ENCODE data around the gene SEC31B.

The SEC31B gene

GRCh38 chr10:100481462-100482081 is 38.1 kb downstream of the SEC31B start:
- Histone ChIP-seq H2AFZ (ENCODE audit: low read length, unreplicated experiment) (no peak overlapping the region), H3K27ac (ENCODE audit: low read depth, low read length) (no peak overlapping the region), H3K4me1 (ENCODE audit: control insufficient read depth, insufficient read depth, low read length, unreplicated experiment) (peaks cover 5% of the 10 kb centered on the region), H3K79me2 (ENCODE audit: control insufficient read depth, insufficient read depth, low read length, unreplicated experiment) (no peaks in the 10 kb centered on the region), H3K36me3 (ENCODE audit: insufficient read depth, low read length) (no peaks in the 10 kb centered on the region), H3K27me3 (ENCODE audit: insufficient read depth, low read length) (peaks cover 43% of the 10 kb centered on the region), H3K4me3 (ENCODE audit: low read depth, low read length) (peak overlapping the region; percentile 64)

- no peak overlapping the region for H3K4me3 ChIP-seq (ENCODE audit: low read depth, low read length)
- no peaks in the 10 kb centered on the region for H3K79me2 ChIP-seq (ENCODE audit: control insufficient read depth, insufficient read depth, low read length, unreplicated experiment)
- no peak overlapping the region for H2AFZ ChIP-seq (ENCODE audit: low read length, unreplicated experiment)
- peaks cover 43% of the 10 kb centered on the region for H3K27me3 ChIP-seq (ENCODE audit: insufficient read depth, low read length)
- H3K4me1 ChIP-seq (ENCODE audit: control insufficient read depth, insufficient read depth, low read length, unreplicated experiment) = peaks cover 5% of the 10 kb centered on the region
- no peaks in the 10 kb centered on the region for H3K36me3 ChIP-seq (ENCODE audit: insufficient read depth, low read length)
- H3K27ac ChIP-seq (ENCODE audit: low read depth, low read length) = no peak overlapping the region
These were observed 39.7 kb downstream of the SEC31B start for GRCh38 chr10:100480002-100480401.

GRCh38 chr10:100479037-100479436 is 40.6 kb downstream of the SEC31B start:
- Histone ChIP-seq H3K27ac (ENCODE audit: low read depth, low read length) (no peak overlapping the region), H3K27me3 (ENCODE audit: insufficient read depth, low read length) (peaks cover 45% of the 10 kb centered on the region), H3K4me1 (ENCODE audit: control insufficient read depth, insufficient read depth, low read length, unreplicated experiment) (peaks cover 5% of the 10 kb centered on the region), H3K79me2 (ENCODE audit: control insufficient read depth, insufficient read depth, low read length, unreplicated experiment) (no peaks in the 10 kb centered on the region), H3K4me3 (ENCODE audit: low read depth, low read length) (no peak overlapping the region), H2AFZ (ENCODE audit: low read length, unreplicated experiment) (no peak overlapping the region), H3K36me3 (ENCODE audit: insufficient read depth, low read length) (no peaks in the 10 kb centered on the region)

- Histone ChIP-seq H3K4me1 (ENCODE audit: control insufficient read depth, insufficient read depth, low read length, unreplicated experiment) (peaks cover 5% of the 10 kb centered on the region), H3K27ac (ENCODE audit: low read depth, low read length) (no peak overlapping the region), H3K4me3 (ENCODE audit: low read depth, low read length) (no peak overlapping the region)
These were observed 41.7 kb downstream of the SEC31B start for GRCh38 chr10:100477970-100478369.

GRCh38 chr10:100470367-100470766 is 49.3 kb downstream of the SEC31B start:
- no peaks in the 10 kb centered on the region for H3K36me3 ChIP-seq (ENCODE audit: insufficient read depth, low read length)
- no peak overlapping the region for H3K4me3 ChIP-seq (ENCODE audit: low read depth, low read length)
- H3K79me2 ChIP-seq (ENCODE audit: control insufficient read depth, insufficient read depth, low read length, unreplicated experiment) = no peaks in the 10 kb centered on the region
- H3K4me1 ChIP-seq (ENCODE audit: control insufficient read depth, insufficient read depth, low read length, unreplicated experiment) = no peaks in the 10 kb centered on the region
- H2AFZ ChIP-seq (ENCODE audit: low read length, unreplicated experiment) = no peak overlapping the region
- peaks cover 38% of the 10 kb centered on the region for H3K27me3 ChIP-seq (ENCODE audit: insufficient read depth, low read length)
- no peak overlapping the region for H3K27ac ChIP-seq (ENCODE audit: low read depth, low read length)

More at GRCh38 chr10:100477970-100478369, 41.7 kb downstream of the SEC31B start:
- Histone ChIP-seq H3K36me3 (ENCODE audit: insufficient read depth, low read length) (no peaks in the 10 kb centered on the region), H3K79me2 (ENCODE audit: control insufficient read depth, insufficient read depth, low read length, unreplicated experiment) (no peaks in the 10 kb centered on the region), H2AFZ (ENCODE audit: low read length, unreplicated experiment) (no peak overlapping the region), H3K27me3 (ENCODE audit: insufficient read depth, low read length) (peaks cover 41% of the 10 kb centered on the region)

GRCh38 chr10:100469756-100470155 is 49.9 kb downstream of the SEC31B start:
- Histone ChIP-seq H3K79me2 (ENCODE audit: control insufficient read depth, insufficient read depth, low read length, unreplicated experiment) (no peaks in the 10 kb centered on the region), H3K4me1 (ENCODE audit: control insufficient read depth, insufficient read depth, low read length, unreplicated experiment) (no peaks in the 10 kb centered on the region), H3K36me3 (ENCODE audit: insufficient read depth, low read length) (no peaks in the 10 kb centered on the region), H2AFZ (ENCODE audit: low read length, unreplicated experiment) (no peak overlapping the region), H3K27ac (ENCODE audit: low read depth, low read length) (no peak overlapping the region), H3K4me3 (ENCODE audit: low read depth, low read length) (no peak overlapping the region), H3K27me3 (ENCODE audit: insufficient read depth, low read length) (peaks cover 38% of the 10 kb centered on the region)

- no peak overlapping the region for H3K27ac ChIP-seq (ENCODE audit: low read depth, low read length)
- H3K4me1 ChIP-seq (ENCODE audit: control insufficient read depth, insufficient read depth, low read length, unreplicated experiment) = no peaks in the 10 kb centered on the region
- H3K36me3 ChIP-seq (ENCODE audit: insufficient read depth, low read length) = no peaks in the 10 kb centered on the region
These were observed 50.7 kb downstream of the SEC31B start for GRCh38 chr10:100468978-100469377.

GRCh38 chr10:100468322-100468721 is 51.3 kb downstream of the SEC31B start:
- H3K27ac ChIP-seq (ENCODE audit: low read depth, low read length) = no peak overlapping the region
- H3K4me1 ChIP-seq (ENCODE audit: control insufficient read depth, insufficient read depth, low read length, unreplicated experiment) = no peaks in the 10 kb centered on the region
- H3K79me2 ChIP-seq (ENCODE audit: control insufficient read depth, insufficient read depth, low read length, unreplicated experiment) = no peaks in the 10 kb centered on the region
- peaks cover 45% of the 10 kb centered on the region for H3K27me3 ChIP-seq (ENCODE audit: insufficient read depth, low read length)
- no peak overlapping the region for H3K4me3 ChIP-seq (ENCODE audit: low read depth, low read length)
- no peaks in the 10 kb centered on the region for H3K36me3 ChIP-seq (ENCODE audit: insufficient read depth, low read length)
- H2AFZ ChIP-seq (ENCODE audit: low read length, unreplicated experiment) = no peak overlapping the region

More at GRCh38 chr10:100468978-100469377, 50.7 kb downstream of the SEC31B start:
- no peak overlapping the region for H3K4me3 ChIP-seq (ENCODE audit: low read depth, low read length)
- H2AFZ ChIP-seq (ENCODE audit: low read length, unreplicated experiment) = no peak overlapping the region
- H3K79me2 ChIP-seq (ENCODE audit: control insufficient read depth, insufficient read depth, low read length, unreplicated experiment) = no peaks in the 10 kb centered on the region
- peaks cover 41% of the 10 kb centered on the region for H3K27me3 ChIP-seq (ENCODE audit: insufficient read depth, low read length)

GRCh38 chr10:100462709-100463108 is 57.0 kb downstream of the SEC31B start, which contains the start of gene WNT8B:
Gene WNT8B (plus strand): TSS chr10:100463009. CDS start chr10:100463169, 160 bp downstream.
- Histone ChIP-seq H3K4me3 (ENCODE audit: low read depth, low read length) (no peak within 1 kb of the TSS), H3K4me1 (ENCODE audit: control insufficient read depth, insufficient read depth, low read length, unreplicated experiment) (no peaks in the 10 kb centered on the region), H3K36me3 (ENCODE audit: insufficient read depth, low read length) (no peaks in the 10 kb centered on the region), H3K27me3 (ENCODE audit: insufficient read depth, low read length) (peaks cover 51% of the 10 kb centered on the region), H3K27ac (ENCODE audit: low read depth, low read length) (no peak within 1 kb of the TSS), H3K79me2 (ENCODE audit: control insufficient read depth, insufficient read depth, low read length, unreplicated experiment) (no peaks in the 10 kb centered on the region), H2AFZ (ENCODE audit: low read length, unreplicated experiment) (no peak within 1 kb of the TSS)

GRCh38 chr10:100448951-100449350 is 70.7 kb downstream of the SEC31B start:
- Histone ChIP-seq H3K4me1 (ENCODE audit: control insufficient read depth, insufficient read depth, low read length, unreplicated experiment) (no peaks in the 10 kb centered on the region), H3K27me3 (ENCODE audit: insufficient read depth, low read length) (peaks cover 10% of the 10 kb centered on the region; the same call in 1 of the 2 replicates), H3K4me3 (ENCODE audit: low read depth, low read length) (no peak overlapping the region), H3K36me3 (ENCODE audit: insufficient read depth, low read length) (no peaks in the 10 kb centered on the region), H3K27ac (ENCODE audit: low read depth, low read length) (no peak overlapping the region), H3K79me2 (ENCODE audit: control insufficient read depth, insufficient read depth, low read length, unreplicated experiment) (no peaks in the 10 kb centered on the region), H2AFZ (ENCODE audit: low read length, unreplicated experiment) (no peak overlapping the region)

GRCh38 chr10:100447663-100448062 is 72.0 kb downstream of the SEC31B start:
- no peaks in the 10 kb centered on the region for H3K4me1 ChIP-seq (ENCODE audit: control insufficient read depth, insufficient read depth, low read length, unreplicated experiment)
- no peak overlapping the region for H3K27ac ChIP-seq (ENCODE audit: low read depth, low read length)
- no peaks in the 10 kb centered on the region for H3K36me3 ChIP-seq (ENCODE audit: insufficient read depth, low read length)
- H2AFZ ChIP-seq (ENCODE audit: low read length, unreplicated experiment) = no peak overlapping the region
- H3K4me3 ChIP-seq (ENCODE audit: low read depth, low read length) = no peak overlapping the region
- H3K27me3 ChIP-seq (ENCODE audit: insufficient read depth, low read length) = peaks cover 13% of the 10 kb centered on the region; the same call in 1 of the 2 replicates
- no peaks in the 10 kb centered on the region for H3K79me2 ChIP-seq (ENCODE audit: control insufficient read depth, insufficient read depth, low read length, unreplicated experiment)
